Colonic mucosa (tissue), 4 donors: ENCODE results near the gene ACIN1. TPM values are rescaled to one million over a fixed set of nuclear protein-coding genes. Genes with fewer than 3 reads are reported as not detected.

ENCODE experiments used
- DNase-seq: peaks from one replicate; pipeline ENCODE4 v3.0.0-alpha.2; 2020
- H3K27ac ChIP-seq: fragments of 200-600 bp; one replicate; pipeline ENCODE4 v1.8.0; 2021
- H3K27me3 ChIP-seq: fragments of 200-600 bp; one replicate; pipeline ENCODE4 v1.8.0; 2021
- H3K36me3 ChIP-seq: fragments of 200-600 bp; one replicate; pipeline ENCODE4 v1.8.0; 2021
- H3K4me1 ChIP-seq: fragments of 200-600 bp; one replicate; pipeline ENCODE4 v1.8.0; 2021; ENCODE audit warnings: mild to moderate bottlenecking
- H3K4me3 ChIP-seq: fragments of 200-600 bp; one replicate; pipeline ENCODE4 v1.8.0; 2021
- H3K9ac ChIP-seq, 2 donors: one replicate each; pipeline ENCODE4 v1.7.0; 2013; ENCODE audit warnings: control low read depth in 2 of 2, low read depth in 2 of 2, low read length in 2 of 2
- H3K9me3 ChIP-seq: fragments of 200-600 bp; one replicate; pipeline ENCODE4 v1.8.0; 2021
- CTCF ChIP-seq: fragments of 200-600 bp; IDR thresholded peaks from one replicate; pipeline ENCODE4 v1.8.0; 2022; ENCODE audit warnings: antibody characterized with exemption, mild to moderate bottlenecking
- intact Hi-C: fragments of 100-400 bp; cut with DNase I; formaldehyde crosslinking; loops from one replicate; pipeline ENCODE4 v1.14.1; 2022
- total RNA-seq, 2 donors: library from RNA; stranded (reverse); fragmentation: NEBNext Ultra II Directional in 1 of 2; extraction: Animal tissue kit (Norgen Biotek cat#: 25700) in 1 of 2; gene quantifications; one replicate each; pipeline ENCODE4 v1.2.1, GENCODE V29; 2021
- donor health status: healthy.
- donor health status: DM: no; HTN: no; CAD: no.
- donor health status: DM: no; HTN: no; CAD: no.

ACIN1 gene
- total RNA-seq, 2 donors from 2014 or later = 99.4 to 154 TPM

GRCh38 chr14:23045419-23046357 lies 49.2 kb downstream of the ACIN1 start:
- H3K27ac ChIP-seq = no peak overlapping the region
- intact Hi-C loops = no loop called here
- no peaks in the 10 kb centered on the region for H3K9me3 ChIP-seq
- no peaks in the 10 kb centered on the region for H3K27me3 ChIP-seq
- no peak for TF ChIP-seq CTCF
- H3K36me3 ChIP-seq = no peaks in the 10 kb centered on the region
- no peak overlapping the region for H3K9ac ChIP-seq
- DNase-seq = no peak
- no peaks in the 10 kb centered on the region for H3K4me1 ChIP-seq
- no peak overlapping the region for H3K4me3 ChIP-seq

- no peak overlapping the region for H3K27ac ChIP-seq
- no peaks in the 10 kb centered on the region for H3K27me3 ChIP-seq
- H3K4me3 ChIP-seq = no peak overlapping the region
- DNase-seq = no peak
- H3K9ac ChIP-seq = no peak overlapping the region
- H3K36me3 ChIP-seq = no peaks in the 10 kb centered on the region
- H3K9me3 ChIP-seq = no peaks in the 10 kb centered on the region
- intact Hi-C loops = no loop called here
- H3K4me1 ChIP-seq = no peaks in the 10 kb centered on the region
- TF ChIP-seq CTCF = no peak
Observed at GRCh38 chr14:23044840-23045239, 50.1 kb downstream of the ACIN1 start.

GRCh38 chr14:23043754-23044153 lies 51.2 kb downstream of the ACIN1 start:
- TF ChIP-seq CTCF = no peak
- DNase-seq = no peak
- intact Hi-C loops = no loop called here
- Histone ChIP-seq H3K9me3 (no peaks in the 10 kb centered on the region), H3K36me3 (no peaks in the 10 kb centered on the region), H3K4me3 (no peak overlapping the region), H3K9ac (no peak overlapping the region), H3K27ac (no peak overlapping the region), H3K4me1 (no peaks in the 10 kb centered on the region), H3K27me3 (no peaks in the 10 kb centered on the region)

- no peak overlapping the region for H3K9ac ChIP-seq
- TF ChIP-seq CTCF = no peak
- no peaks in the 10 kb centered on the region for H3K4me1 ChIP-seq
- H3K36me3 ChIP-seq = no peaks in the 10 kb centered on the region
- DNase-seq = no peak
- intact Hi-C loops = no loop called here
- no peak overlapping the region for H3K27ac ChIP-seq
- no peaks in the 10 kb centered on the region for H3K9me3 ChIP-seq
- no peak overlapping the region for H3K4me3 ChIP-seq
- no peaks in the 10 kb centered on the region for H3K27me3 ChIP-seq
Observed at GRCh38 chr14:23043145-23043544, 51.8 kb downstream of the ACIN1 start.

GRCh38 chr14:23042162-23042965 lies 52.6 kb downstream of the ACIN1 start, which contains the start of gene PSMB11:
Gene PSMB11 (plus strand): TSS chr14:23042212. CDS start chr14:23042226, 14 bp downstream.
- Histone ChIP-seq H3K9ac (no peak within 1 kb of the TSS), H3K36me3 (no peaks in the 10 kb centered on the region), H3K27ac (no peak within 1 kb of the TSS), H3K9me3 (no peaks in the 10 kb centered on the region), H3K4me1 (no peaks in the 10 kb centered on the region), H3K27me3 (no peaks in the 10 kb centered on the region), H3K4me3 (no peak within 1 kb of the TSS)
- DNase-seq = no peak
- intact Hi-C loops = no loop called here
- no peak for TF ChIP-seq CTCF
